Measurements from ENCODE around the gene CARD10. TPM values are rescaled to one million over a fixed set of nuclear protein-coding genes. Genes with fewer than 3 reads are reported as not detected.

The CARD10 gene
- total and polyA plus RNA-seq, 2 of the 13 experiments (the other 11 are each of a cell fraction or from before 2014, with no cell fraction given) = 35.2 to 55.8 TPM

DNA sequence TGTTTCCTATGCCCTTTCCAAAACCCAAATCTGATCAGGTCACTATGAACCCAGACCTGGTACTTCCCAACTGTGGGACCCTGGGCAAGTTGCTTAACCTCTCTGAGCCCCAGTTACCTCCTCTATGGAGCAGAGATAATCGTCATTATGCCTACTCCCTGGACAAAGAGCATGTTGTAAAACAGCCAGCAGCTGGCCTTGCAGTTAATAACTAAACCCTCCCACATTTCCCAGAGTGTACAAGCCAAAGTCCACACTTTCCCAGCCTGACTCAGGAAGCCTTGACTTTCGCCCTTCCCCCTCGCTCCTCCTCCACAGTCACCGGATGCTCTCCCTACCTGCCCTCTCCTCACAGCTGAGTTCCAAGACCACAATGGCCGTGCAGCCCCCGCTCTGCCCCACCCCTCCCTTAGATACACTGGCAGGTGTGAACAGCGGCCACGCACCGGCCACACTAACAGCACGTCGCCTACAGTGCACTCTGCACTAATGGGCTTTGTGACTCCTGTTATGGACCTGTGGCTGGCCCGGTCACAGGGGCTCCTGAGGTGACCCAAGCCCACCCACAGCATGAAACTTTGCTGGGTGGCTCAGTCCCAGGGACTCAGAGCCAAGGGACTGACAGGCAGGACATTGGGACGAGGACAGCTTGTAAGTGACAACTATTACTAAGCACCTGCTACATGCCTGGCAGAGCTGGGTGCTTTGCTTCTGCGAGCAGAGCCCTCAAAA is 17.4 kb downstream of the CARD10 start (continued):
- TF ChIP-seq, protein P1, sequence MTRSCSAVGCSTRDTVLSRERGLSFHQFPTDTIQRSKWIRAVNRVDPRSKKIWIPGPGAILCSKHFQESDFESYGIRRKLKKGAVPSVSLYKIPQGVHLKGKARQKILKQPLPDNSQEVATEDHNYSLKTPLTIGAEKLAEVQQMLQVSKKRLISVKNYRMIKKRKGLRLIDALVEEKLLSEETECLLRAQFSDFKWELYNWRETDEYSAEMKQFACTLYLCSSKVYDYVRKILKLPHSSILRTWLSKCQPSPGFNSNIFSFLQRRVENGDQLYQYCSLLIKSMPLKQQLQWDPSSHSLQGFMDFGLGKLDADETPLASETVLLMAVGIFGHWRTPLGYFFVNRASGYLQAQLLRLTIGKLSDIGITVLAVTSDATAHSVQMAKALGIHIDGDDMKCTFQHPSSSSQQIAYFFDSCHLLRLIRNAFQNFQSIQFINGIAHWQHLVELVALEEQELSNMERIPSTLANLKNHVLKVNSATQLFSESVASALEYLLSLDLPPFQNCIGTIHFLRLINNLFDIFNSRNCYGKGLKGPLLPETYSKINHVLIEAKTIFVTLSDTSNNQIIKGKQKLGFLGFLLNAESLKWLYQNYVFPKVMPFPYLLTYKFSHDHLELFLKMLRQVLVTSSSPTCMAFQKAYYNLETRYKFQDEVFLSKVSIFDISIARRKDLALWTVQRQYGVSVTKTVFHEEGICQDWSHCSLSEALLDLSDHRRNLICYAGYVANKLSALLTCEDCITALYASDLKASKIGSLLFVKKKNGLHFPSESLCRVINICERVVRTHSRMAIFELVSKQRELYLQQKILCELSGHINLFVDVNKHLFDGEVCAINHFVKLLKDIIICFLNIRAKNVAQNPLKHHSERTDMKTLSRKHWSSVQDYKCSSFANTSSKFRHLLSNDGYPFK (CRISPR knock-in tag; IDR thresholded peaks at IDR 0.05; ENCODE audit: borderline replicate concordance) = peak; percentile 72; the same call in 1 of the 2 replicates
- TF ChIP-seq ZNF776 (CRISPR knock-in tag; IDR thresholded peaks at IDR 0.05) = peak; percentile 88; the same call in 1 of the 2 replicates
- TF ChIP-seq MED13 (CRISPR knock-in tag; IDR thresholded peaks at IDR 0.05) = peak; percentile 94
- peak; percentile 98 for TF ChIP-seq ZNF878 (CRISPR knock-in tag; IDR thresholded peaks at IDR 0.05)
- TF ChIP-seq, protein P2, sequence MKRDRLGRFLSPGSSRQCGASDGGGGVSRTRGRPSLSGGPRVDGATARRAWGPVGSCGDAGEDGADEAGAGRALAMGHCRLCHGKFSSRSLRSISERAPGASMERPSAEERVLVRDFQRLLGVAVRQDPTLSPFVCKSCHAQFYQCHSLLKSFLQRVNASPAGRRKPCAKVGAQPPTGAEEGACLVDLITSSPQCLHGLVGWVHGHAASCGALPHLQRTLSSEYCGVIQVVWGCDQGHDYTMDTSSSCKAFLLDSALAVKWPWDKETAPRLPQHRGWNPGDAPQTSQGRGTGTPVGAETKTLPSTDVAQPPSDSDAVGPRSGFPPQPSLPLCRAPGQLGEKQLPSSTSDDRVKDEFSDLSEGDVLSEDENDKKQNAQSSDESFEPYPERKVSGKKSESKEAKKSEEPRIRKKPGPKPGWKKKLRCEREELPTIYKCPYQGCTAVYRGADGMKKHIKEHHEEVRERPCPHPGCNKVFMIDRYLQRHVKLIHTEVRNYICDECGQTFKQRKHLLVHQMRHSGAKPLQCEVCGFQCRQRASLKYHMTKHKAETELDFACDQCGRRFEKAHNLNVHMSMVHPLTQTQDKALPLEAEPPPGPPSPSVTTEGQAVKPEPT (CRISPR knock-in tag; IDR thresholded peaks at IDR 0.05; ENCODE audit: low read depth) = peak; percentile 72; the same call in 1 of the 2 replicates
- TF ChIP-seq, protein P3, sequence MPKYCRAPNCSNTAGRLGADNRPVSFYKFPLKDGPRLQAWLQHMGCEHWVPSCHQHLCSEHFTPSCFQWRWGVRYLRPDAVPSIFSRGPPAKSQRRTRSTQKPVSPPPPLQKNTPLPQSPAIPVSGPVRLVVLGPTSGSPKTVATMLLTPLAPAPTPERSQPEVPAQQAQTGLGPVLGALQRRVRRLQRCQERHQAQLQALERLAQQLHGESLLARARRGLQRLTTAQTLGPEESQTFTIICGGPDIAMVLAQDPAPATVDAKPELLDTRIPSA (CRISPR knock-in tag; IDR thresholded peaks at IDR 0.05; ENCODE audit: borderline replicate concordance) = no peak
- TF ChIP-seq, protein P4, sequence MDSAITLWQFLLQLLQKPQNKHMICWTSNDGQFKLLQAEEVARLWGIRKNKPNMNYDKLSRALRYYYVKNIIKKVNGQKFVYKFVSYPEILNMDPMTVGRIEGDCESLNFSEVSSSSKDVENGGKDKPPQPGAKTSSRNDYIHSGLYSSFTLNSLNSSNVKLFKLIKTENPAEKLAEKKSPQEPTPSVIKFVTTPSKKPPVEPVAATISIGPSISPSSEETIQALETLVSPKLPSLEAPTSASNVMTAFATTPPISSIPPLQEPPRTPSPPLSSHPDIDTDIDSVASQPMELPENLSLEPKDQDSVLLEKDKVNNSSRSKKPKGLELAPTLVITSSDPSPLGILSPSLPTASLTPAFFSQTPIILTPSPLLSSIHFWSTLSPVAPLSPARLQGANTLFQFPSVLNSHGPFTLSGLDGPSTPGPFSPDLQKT (CRISPR knock-in tag; IDR thresholded peaks at IDR 0.05; ENCODE audit: borderline replicate concordance) = 0 out of 2 replicates have a peak, but pooled peaks have one; percentile 66
- TF ChIP-seq HOXA3 (CRISPR knock-in tag; IDR thresholded peaks at IDR 0.05) = peak; percentile 95
- peak; percentile 75 for TF ChIP-seq KDM2A (CRISPR knock-in tag; IDR thresholded peaks at IDR 0.05; ENCODE audit: borderline replicate concordance, low read depth)
- TF ChIP-seq MAX (IDR thresholded peaks at IDR 0.05) = peak; percentile 99
- TF ChIP-seq ZNF552 (CRISPR knock-in tag; IDR thresholded peaks at IDR 0.05; ENCODE audit: borderline replicate concordance) = peak; percentile 94
- TF ChIP-seq ZNF281 (CRISPR knock-in tag; IDR thresholded peaks at IDR 0.05; ENCODE audit: borderline replicate concordance) = peak; percentile 100
- peak; percentile 79 for TF ChIP-seq NRL (CRISPR knock-in tag; IDR thresholded peaks at IDR 0.05; ENCODE audit: borderline replicate concordance)
- peak; percentile 35 for TF ChIP-seq STAG1 (CRISPR knock-in tag; IDR thresholded peaks at IDR 0.05)
- peak; percentile 79; the same call in 1 of the 2 replicates for TF ChIP-seq PAX8 (CRISPR knock-in tag; IDR thresholded peaks at IDR 0.05; ENCODE audit: borderline replicate concordance)
- TF ChIP-seq ZNF607 (CRISPR knock-in tag; IDR thresholded peaks at IDR 0.05; ENCODE audit: borderline replicate concordance) = peak; percentile 97

Measured in HepG2 (cell line).